GM21825 (cell line): ENCODE data around the gene AJAP1.

Source experiments
- ATAC-seq: cut with Tn5 transposase; IDR thresholded peaks from one replicate; pipeline ENCODE4 v1.9.1; 2021; ENCODE audit warnings: mild to moderate bottlenecking, moderate library complexity; ENCODE audit not compliant: unreplicated experiment

AJAP1 gene

GRCh38 chr1:4762146-4762545 is 107.7 kb downstream of the AJAP1 start:
- no peak for ATAC-seq

- ATAC-seq, result no peak
Observed at GRCh38 chr1:4767308-4767707, 112.9 kb downstream of the AJAP1 start.

GRCh38 chr1:4768553-4768952 is 114.1 kb downstream of the AJAP1 start:
- no peak for ATAC-seq

GRCh38 chr1:4769516-4770280 is 115.3 kb downstream of the AJAP1 start:
- no peak for ATAC-seq

GRCh38 chr1:4770713-4771112 is 116.3 kb downstream of the AJAP1 start:
- no peak for ATAC-seq

GRCh38 chr1:4771267-4771666 is 116.9 kb downstream of the AJAP1 start:
- no peak for ATAC-seq

- ATAC-seq, result no peak
Observed at GRCh38 chr1:4771721-4772120, 117.3 kb downstream of the AJAP1 start.

GRCh38 chr1:4772294-4773010 is 118.0 kb downstream of the AJAP1 start:
- no peak for ATAC-seq

- no peak for ATAC-seq
Observed at GRCh38 chr1:4773226-4773625, 118.8 kb downstream of the AJAP1 start.

- ATAC-seq, result no peak
Observed at GRCh38 chr1:4775506-4775905, 121.1 kb downstream of the AJAP1 start.

- no peak for ATAC-seq
Observed at GRCh38 chr1:4778056-4778455, 123.6 kb downstream of the AJAP1 start.

GRCh38 chr1:4781646-4782045 is 127.2 kb downstream of the AJAP1 start:
- no peak for ATAC-seq

- ATAC-seq, result no peak
Observed at GRCh38 chr1:4784761-4785160, 130.4 kb downstream of the AJAP1 start.

- no peak for ATAC-seq
Observed at GRCh38 chr1:4786055-4786454, 131.6 kb downstream of the AJAP1 start.

- no peak for ATAC-seq
Observed at GRCh38 chr1:4787551-4787950, 133.1 kb downstream of the AJAP1 start.

GRCh38 chr1:4792565-4792964 is 138.2 kb downstream of the AJAP1 start:
- no peak for ATAC-seq

GRCh38 chr1:4794020-4794780 is 139.8 kb downstream of the AJAP1 start:
- ATAC-seq, result no peak

- ATAC-seq, result peak; percentile 75
Observed at GRCh38 chr1:4796161-4797015, 142.0 kb downstream of the AJAP1 start.

GRCh38 chr1:4797016-4797410 is 142.6 kb downstream of the AJAP1 start:
- ATAC-seq, result no peak

- no peak for ATAC-seq
Observed at GRCh38 chr1:4797429-4797828, 143.0 kb downstream of the AJAP1 start.
